Fibroblast of mammary gland (primary cell): Measurements from ENCODE around the gene BBOX1.
A peak's percentile ranks its signal among the peaks of the same experiment; 100 is the strongest.

Experiments used
- DNase-seq: peaks from one replicate; pipeline ENCODE4 v3.0.0-alpha.2; 2010; ENCODE audit warnings: low read depth
- H3K4me3 ChIP-seq: 2 replicates; pipeline ENCODE4 v1.5.1; 2011; ENCODE audit warnings: low read depth, mild to moderate bottlenecking, low read length, moderate library complexity; ENCODE audit not compliant: control insufficient read depth
- CTCF ChIP-seq: conservative IDR thresholded peaks from 2 replicates; pipeline ENCODE4 v1.5.1; 2011; ENCODE audit warnings: low read depth, low read length, inconsistent platforms; ENCODE audit not compliant: control insufficient read depth, insufficient read depth

The BBOX1 gene

GRCh38 chr11:27046956-27047355, 6.3 kb downstream of the BBOX1 start:
- H3K4me3 ChIP-seq, result no peak overlapping the region
- no peak for TF ChIP-seq CTCF
- no peak for DNase-seq

- no peak for TF ChIP-seq CTCF
- no peak overlapping the region for H3K4me3 ChIP-seq
- no peak for DNase-seq
These were observed 12.1 kb downstream of the BBOX1 start for GRCh38 chr11:27052668-27053067.

GRCh38 chr11:27055065-27055682, 14.6 kb downstream of the BBOX1 start:
- no peak overlapping the region for H3K4me3 ChIP-seq
- peak; percentile 65 for DNase-seq
- no peak for TF ChIP-seq CTCF

- no peak for TF ChIP-seq CTCF
- no peak for DNase-seq
- H3K4me3 ChIP-seq, result no peak overlapping the region
These were observed 16.6 kb downstream of the BBOX1 start for GRCh38 chr11:27057091-27057780.

- no peak for TF ChIP-seq CTCF
- peak; percentile 69 for DNase-seq
- no peak overlapping the region for H3K4me3 ChIP-seq
These were observed 17.8 kb downstream of the BBOX1 start for GRCh38 chr11:27058456-27058855.

GRCh38 chr11:27059431-27059830, 18.8 kb downstream of the BBOX1 start:
- no peak for TF ChIP-seq CTCF
- no peak for DNase-seq
- H3K4me3 ChIP-seq, result no peak overlapping the region
